Uterus (tissue), 2 donors: ENCODE data around the gene MRGPRD.
"Not testable (repeated sequence)": the region's sequence is repeated elsewhere in the genome, so short reads cannot be mapped to it uniquely, and the experiment has no call there.

Experiments used
- POLR2A ChIP-seq, 2 donors: fragments of 450-650 bp; IDR thresholded peaks; one replicate each; pipeline ENCODE4 v1.6.1; 2016; ENCODE audit warnings: antibody characterized with exemption in 2 of 2, mild to moderate bottlenecking in 1 of 2, moderate library complexity in 1 of 2
- TF ChIP-seq, protein P1 (sequence below), 4 experiments: fragments of 200-600 bp in 2 of 4; fragments of 450-650 bp in 2 of 4; sonication (generic) in 2 of 4; IDR thresholded peaks; one replicate each; pipeline ENCODE4 v1.5.1; 2016 to 2019; ENCODE audit warnings: antibody characterized with exemption in 4 of 4, mild to moderate bottlenecking in 2 of 4, moderate library complexity in 1 of 4

DNA sequence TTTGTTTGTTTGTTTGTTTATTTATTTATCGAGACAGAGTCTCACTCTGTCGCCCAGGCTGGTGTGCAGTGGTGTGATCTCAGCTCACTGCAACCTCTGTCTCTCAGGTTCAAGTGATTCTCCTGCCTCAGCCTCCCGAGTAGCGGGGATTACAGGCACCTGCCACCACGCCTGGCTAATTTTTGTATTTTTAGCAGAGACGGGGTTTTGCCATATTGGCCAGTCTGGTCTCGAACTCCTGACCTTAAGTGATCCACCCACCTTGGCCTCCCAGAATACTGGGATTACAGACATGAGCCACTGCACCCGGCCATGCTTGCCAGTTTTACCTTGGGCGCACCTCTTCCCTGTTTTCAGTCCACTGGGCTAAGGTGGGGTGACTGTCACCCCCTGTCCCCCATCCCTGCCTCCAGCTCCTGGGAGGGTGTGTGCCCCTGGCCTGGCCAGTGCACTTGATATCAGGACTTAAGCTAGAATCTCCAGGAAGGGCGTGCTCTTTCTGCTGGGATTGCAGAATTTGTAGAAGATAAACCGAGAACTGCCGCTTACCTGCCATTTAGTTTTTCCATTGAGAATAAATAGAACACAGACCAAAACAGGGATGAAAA is 19.1 kb upstream of the MRGPRD start:
- TF ChIP-seq, protein P1, sequence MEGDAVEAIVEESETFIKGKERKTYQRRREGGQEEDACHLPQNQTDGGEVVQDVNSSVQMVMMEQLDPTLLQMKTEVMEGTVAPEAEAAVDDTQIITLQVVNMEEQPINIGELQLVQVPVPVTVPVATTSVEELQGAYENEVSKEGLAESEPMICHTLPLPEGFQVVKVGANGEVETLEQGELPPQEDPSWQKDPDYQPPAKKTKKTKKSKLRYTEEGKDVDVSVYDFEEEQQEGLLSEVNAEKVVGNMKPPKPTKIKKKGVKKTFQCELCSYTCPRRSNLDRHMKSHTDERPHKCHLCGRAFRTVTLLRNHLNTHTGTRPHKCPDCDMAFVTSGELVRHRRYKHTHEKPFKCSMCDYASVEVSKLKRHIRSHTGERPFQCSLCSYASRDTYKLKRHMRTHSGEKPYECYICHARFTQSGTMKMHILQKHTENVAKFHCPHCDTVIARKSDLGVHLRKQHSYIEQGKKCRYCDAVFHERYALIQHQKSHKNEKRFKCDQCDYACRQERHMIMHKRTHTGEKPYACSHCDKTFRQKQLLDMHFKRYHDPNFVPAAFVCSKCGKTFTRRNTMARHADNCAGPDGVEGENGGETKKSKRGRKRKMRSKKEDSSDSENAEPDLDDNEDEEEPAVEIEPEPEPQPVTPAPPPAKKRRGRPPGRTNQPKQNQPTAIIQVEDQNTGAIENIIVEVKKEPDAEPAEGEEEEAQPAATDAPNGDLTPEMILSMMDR (IDR thresholded peaks at IDR 0.05), result not testable (repeated sequence)
- TF ChIP-seq POLR2A (IDR thresholded peaks at IDR 0.05), result not testable (repeated sequence)
